B cell (primary cell): ENCODE results near the gene MGA. TPM values are rescaled to one million over a fixed set of nuclear protein-coding genes. Genes with fewer than 3 reads are reported as not detected.

Experiments
- ATAC-seq: fragments of 200-7000 bp; cut with Tn5 transposase; one replicate; pipeline ENCODE4 v1.10.0; 2021; ENCODE audit warnings: low read depth, mild to moderate bottlenecking, moderate number of reproducible peaks, moderate library complexity
- CTCF ChIA-PET: fragments of 350-600 bp; sonication (Branson Sonifier 250); formaldehyde crosslinking; loops from one replicate; lab custom pipeline; 2021; ENCODE audit warnings: antibody characterized with exemption, inconsistent platforms; lab: Charles Lee
- POLR2A ChIA-PET: fragments of 350-600 bp; sonication (Branson Sonifier 250); formaldehyde crosslinking; loops from one replicate; lab custom pipeline; 2021; ENCODE audit warnings: antibody characterized with exemption; lab: Charles Lee
- DNase-seq: peaks from one replicate; pipeline ENCODE4 v3.0.0; 2013
- H2AFZ ChIP-seq: 2 replicates; pipeline ENCODE4 v1.6.1; 2012; ENCODE audit warnings: mild to moderate bottlenecking, low read depth, low read length; ENCODE audit not compliant: insufficient read depth, poor library complexity, severe bottlenecking
- H3K27ac ChIP-seq, 2 donors: 1 replicate in 1 of 2; 2 replicates in 1 of 2; pipeline ENCODE4 v1.5.1; 2012 to 2013; ENCODE audit warnings: low read length in 2 of 2, mild to moderate bottlenecking in 2 of 2, moderate library complexity in 1 of 2
- H3K27me3 ChIP-seq, 4 experiments: fragments of 200-600 bp in 1 of 4; sonication (generic) in 1 of 4; replicated peaks in 1 of 4; 1 replicate in 2 of 4; 2 replicates in 2 of 4; pipeline versions ENCODE4 v1.6.1 to v1.7.0; 2013 to 2016; ENCODE audit warnings: low read length in 3 of 4, mild to moderate bottlenecking in 2 of 4, mixed read lengths in 1 of 4, moderate library complexity in 1 of 4; ENCODE audit not compliant: insufficient read depth in 4 of 4, control insufficient read depth in 3 of 4; ENCODE audit errors: control extremely low read depth in 1 of 4
- H3K36me3 ChIP-seq, 2 experiments: replicated peaks in 1 of 2; 1 replicate in 1 of 2; 2 replicates in 1 of 2; pipeline versions ENCODE4 v1.6.1 to v1.7.1; 2013; ENCODE audit warnings: low read length in 1 of 2; ENCODE audit not compliant: insufficient read depth in 2 of 2, control insufficient read depth in 1 of 2; ENCODE audit errors: control extremely low read depth in 1 of 2, extremely low read depth in 1 of 2
- H3K4me1 ChIP-seq, 2 donors: fragments of 200-600 bp in 1 of 2; sonication (generic) in 1 of 2; 1 replicate in 1 of 2; 2 replicates in 1 of 2; pipeline versions ENCODE4 v1.5.1 to v1.6.1; 2013 to 2017; ENCODE audit warnings: low read length in 2 of 2; ENCODE audit not compliant: control insufficient read depth in 2 of 2, insufficient read depth in 2 of 2
- H3K4me2 ChIP-seq: replicated peaks from 2 replicates; pipeline ENCODE3; 2012; ENCODE audit warnings: mild to moderate bottlenecking, low read depth, low read length; ENCODE audit not compliant: poor library complexity, severe bottlenecking
- H3K4me3 ChIP-seq, 5 experiments: fragments of 200-600 bp in 1 of 5; sonication (generic) in 1 of 5; 1 replicate in 3 of 5; 2 replicates in 2 of 5; pipeline versions ENCODE4 v1.5.1 to v1.7.0; 2011 to 2016; ENCODE audit warnings: low read length in 4 of 5, mild to moderate bottlenecking in 4 of 5, low read depth in 2 of 5, control low read depth in 1 of 5, moderate library complexity in 1 of 5; ENCODE audit not compliant: insufficient read depth in 1 of 5; ENCODE audit errors: control extremely low read depth in 1 of 5, extremely low read depth in 1 of 5
- H3K79me2 ChIP-seq: fragments of 200-600 bp; sonication (generic); one replicate; pipeline ENCODE4 v1.6.0; 2016; ENCODE audit warnings: low read length; ENCODE audit not compliant: control insufficient read depth, insufficient read depth
- H3K9ac ChIP-seq: fragments of 200-600 bp; sonication (generic); 2 replicates; pipeline ENCODE4 v1.6.1; 2017; ENCODE audit warnings: mild to moderate bottlenecking, low read length, moderate library complexity
- H3K9me3 ChIP-seq, 3 donors: one replicate each; pipeline versions ENCODE4 v1.6.1 to v1.7.1; 2013; ENCODE audit warnings: low read length in 2 of 3; ENCODE audit not compliant: control insufficient read depth in 2 of 3, insufficient read depth in 1 of 3; ENCODE audit errors: control extremely low read depth in 1 of 3
- H4K20me1 ChIP-seq: 2 replicates; pipeline ENCODE4 v1.6.0; 2012; ENCODE audit warnings: mild to moderate bottlenecking, low read length; ENCODE audit not compliant: insufficient read depth, control insufficient read depth, poor library complexity, severe bottlenecking
- H3K27ac Mint-ChIP-seq: one replicate; pipeline ENCODE4 v1.8.0; 2021; ENCODE audit warnings: mixed read lengths
- H3K27me3 Mint-ChIP-seq: one replicate; pipeline ENCODE4 v1.8.0; 2021; ENCODE audit warnings: mixed read lengths
- H3K4me1 Mint-ChIP-seq: one replicate; pipeline ENCODE4 v1.8.0; 2021; ENCODE audit warnings: mixed read lengths
- H3K4me3 Mint-ChIP-seq: one replicate; pipeline ENCODE4 v1.8.0; 2021; ENCODE audit warnings: mixed read lengths
- H3K9me3 Mint-ChIP-seq: one replicate; pipeline ENCODE4 v1.8.0; 2022; ENCODE audit warnings: mixed read lengths; ENCODE audit not compliant: insufficient read depth
- EZH2 ChIP-seq: IDR thresholded peaks from 2 replicates; pipeline ENCODE4 v1.6.1; 2012; ENCODE audit warnings: borderline replicate concordance, low read depth, mild to moderate bottlenecking, moderate library complexity, low read length; ENCODE audit not compliant: insufficient read depth, poor library complexity, severe bottlenecking
- WGBS: methylation state at CpG from one replicate; pipeline ENCODE4 v1.1.5; 2013; ENCODE audit warnings: missing lambda C conversion rate; ENCODE audit not compliant: insufficient coverage; 5-methylcytosine and 5-hydroxymethylcytosine counted together
- intact Hi-C: fragments of 100-400 bp; cut with micrococcal nuclease; formaldehyde crosslinking; loops from one replicate; pipeline ENCODE4 v1.10.0; 2022
- polyA plus RNA-seq: library from polyadenylated mRNA; depleted of rRNA; stranded (reverse); fragments of >200 nt; gene quantifications from 2 replicates; pipeline ENCODE4 v1.2.3, GENCODE V29; 2012
- total RNA-seq, 2 donors: library from RNA; stranded (reverse); fragments of 120-200 nt in 1 of 2; gene quantifications; 1 replicate in 1 of 2; 2 replicates in 1 of 2; pipeline versions ENCODE4 v1.2.3 to v1.2.4, GENCODE V29; 2013 to 2022
- TF ChIP-seq, protein P1 (sequence below): fragments of 200-600 bp; IDR thresholded peaks from one replicate; pipeline ENCODE4 v1.8.0; 2022; ENCODE audit warnings: antibody characterized with exemption, mild to moderate bottlenecking

Gene MGA
- total and polyA plus RNA-seq, 2 donors (not counting 1 experiment from before 2014, with no cell fraction given): 5.4 to 79.7 TPM

DNA sequence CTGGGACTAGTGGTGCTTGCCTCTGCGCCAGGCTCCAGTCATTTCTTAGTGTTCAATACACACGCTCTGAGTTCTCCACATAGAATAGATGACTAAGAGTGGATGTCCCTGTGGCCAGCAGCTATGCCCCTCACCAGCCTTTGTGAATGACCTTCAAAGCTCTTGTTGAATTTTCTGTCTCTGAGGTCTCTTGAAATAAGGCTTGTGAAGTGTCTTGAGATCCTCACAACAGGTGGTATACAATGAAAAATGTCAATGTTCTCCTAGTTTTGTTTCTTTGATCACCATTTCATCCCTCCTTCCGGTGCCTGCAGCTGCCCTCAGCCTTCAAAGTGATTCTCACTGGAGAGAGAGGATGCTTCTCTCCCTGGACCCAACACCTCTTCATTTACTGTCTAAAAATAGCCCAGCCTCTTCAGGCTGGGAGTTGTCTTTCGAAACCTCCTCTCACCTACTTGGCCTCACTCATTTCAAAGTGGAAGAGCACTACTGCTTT, 119.5 kb downstream of the MGA start:
- no peak for TF ChIP-seq EZH2
- TF ChIP-seq, protein P1, sequence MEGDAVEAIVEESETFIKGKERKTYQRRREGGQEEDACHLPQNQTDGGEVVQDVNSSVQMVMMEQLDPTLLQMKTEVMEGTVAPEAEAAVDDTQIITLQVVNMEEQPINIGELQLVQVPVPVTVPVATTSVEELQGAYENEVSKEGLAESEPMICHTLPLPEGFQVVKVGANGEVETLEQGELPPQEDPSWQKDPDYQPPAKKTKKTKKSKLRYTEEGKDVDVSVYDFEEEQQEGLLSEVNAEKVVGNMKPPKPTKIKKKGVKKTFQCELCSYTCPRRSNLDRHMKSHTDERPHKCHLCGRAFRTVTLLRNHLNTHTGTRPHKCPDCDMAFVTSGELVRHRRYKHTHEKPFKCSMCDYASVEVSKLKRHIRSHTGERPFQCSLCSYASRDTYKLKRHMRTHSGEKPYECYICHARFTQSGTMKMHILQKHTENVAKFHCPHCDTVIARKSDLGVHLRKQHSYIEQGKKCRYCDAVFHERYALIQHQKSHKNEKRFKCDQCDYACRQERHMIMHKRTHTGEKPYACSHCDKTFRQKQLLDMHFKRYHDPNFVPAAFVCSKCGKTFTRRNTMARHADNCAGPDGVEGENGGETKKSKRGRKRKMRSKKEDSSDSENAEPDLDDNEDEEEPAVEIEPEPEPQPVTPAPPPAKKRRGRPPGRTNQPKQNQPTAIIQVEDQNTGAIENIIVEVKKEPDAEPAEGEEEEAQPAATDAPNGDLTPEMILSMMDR: no peak
- Histone ChIP-seq H3K4me2 (no peak overlapping the region), H3K27ac (no peak overlapping the region), H3K27me3 (no peaks in the 10 kb centered on the region), H4K20me1 (no peaks in the 10 kb centered on the region), H3K9me3 (peaks cover 0 to 5% (median 0%) of the 10 kb centered on the region in 3 donors), H3K4me1 (peaks cover 34 to 40% of the 10 kb centered on the region in 2 donors), H3K36me3 (no peaks in the 10 kb centered on the region), H3K9ac (no peak overlapping the region), H3K4me3 (no peak overlapping the region), H2AFZ (no peak overlapping the region), H3K79me2 (peaks cover 84% of the 10 kb centered on the region)
- DNase-seq (no peak), ATAC-seq (no peak)
- intact Hi-C loops: no loop called here
- no peak overlapping the region for H3K4me3 Mint-ChIP-seq
- POLR2A ChIA-PET: interaction anchor here (1.1 kb wide), 1 partner anchor 23 kb away, joined by 3 read pairs; no protein-coding TSS in a partner anchor
- WGBS: no CpG with 5 or more reads among the region's 4 CpGs
- no peaks in the 10 kb centered on the region for H3K9me3 Mint-ChIP-seq
- CTCF ChIA-PET: interaction anchor here (5.6 to 20.0 kb wide), 2 partner anchors 7 to 27 kb away, joined by 69 to 716 read pairs; partner anchors contain the start of gene MAPKBP1
- peaks cover 76% of the 10 kb centered on the region for H3K4me1 Mint-ChIP-seq
- peak overlapping the region; percentile 60 for H3K27ac Mint-ChIP-seq
- H3K27me3 Mint-ChIP-seq: no peaks in the 10 kb centered on the region

DNA sequence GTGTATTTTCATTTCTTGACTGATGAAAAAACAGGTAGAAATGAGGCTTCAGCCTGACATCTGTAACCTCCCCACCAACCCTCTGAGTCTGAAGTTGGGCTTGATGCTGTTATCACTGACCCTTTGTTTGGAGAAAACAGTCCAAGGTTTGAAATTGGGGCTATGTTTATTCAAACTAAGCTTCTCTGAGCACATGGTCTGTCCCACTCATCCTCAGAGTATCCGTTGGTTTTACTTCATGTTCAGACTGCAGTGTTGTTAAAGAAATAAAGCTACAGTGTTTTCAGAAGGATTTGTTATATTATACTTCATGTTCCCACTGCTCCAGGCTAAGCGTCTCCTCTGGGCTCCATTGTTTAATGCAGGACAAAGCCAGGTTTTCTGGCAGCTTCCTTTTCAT, 120.1 kb downstream of the MGA start:
- POLR2A ChIA-PET: interaction anchor here (1.1 kb wide), 1 partner anchor 22 kb away, joined by 3 read pairs; no protein-coding TSS in a partner anchor
- H3K36me3 ChIP-seq: no peaks in the 10 kb centered on the region
- intact Hi-C loops: no loop called here
- Mint-ChIP-seq H3K27ac (no peak overlapping the region), H3K4me3 (no peak overlapping the region), H3K9me3 (no peaks in the 10 kb centered on the region), H3K27me3 (no peaks in the 10 kb centered on the region), H3K4me1 (peaks cover 70% of the 10 kb centered on the region)
- no peaks in the 10 kb centered on the region for H3K27me3 ChIP-seq
- H3K4me2 ChIP-seq: no peak overlapping the region
- H3K9me3 ChIP-seq: peaks cover 0 to 5% (median 0%) of the 10 kb centered on the region in 3 donors
- H3K27ac ChIP-seq: no peak overlapping the region
- no CpG with 5 or more reads among the region's 2 CpGs for WGBS
- no peak for ATAC-seq
- no peak overlapping the region for H2AFZ ChIP-seq
- H3K79me2 ChIP-seq: peaks cover 80% of the 10 kb centered on the region
- peaks cover 30 to 35% of the 10 kb centered on the region in 2 donors for H3K4me1 ChIP-seq
- CTCF ChIA-PET: interaction anchor here (1.0 to 20.0 kb wide), 4 partner anchors 7 to 125 kb away, joined by 3 to 716 read pairs (median 36); partner anchors contain the start of gene MAPKBP1
- no peak overlapping the region for H3K9ac ChIP-seq
- no peak overlapping the region for H3K4me3 ChIP-seq
- no peaks in the 10 kb centered on the region for H4K20me1 ChIP-seq
- no peak for DNase-seq
- TF ChIP-seq EZH2: no peak
- TF ChIP-seq, protein P1: no peak
